Peyer's patch (tissue), 4 donors: ENCODE data around the gene SIGLEC5.

Experiments used
- POLR2A ChIP-seq, 2 donors: fragments of 450-650 bp; IDR thresholded peaks; one replicate each; pipeline ENCODE4 v1.5.1; 2017; ENCODE audit warnings: antibody characterized with exemption in 2 of 2, mild to moderate bottlenecking in 2 of 2, moderate library complexity in 2 of 2
- TF ChIP-seq, protein P1 (sequence below), 6 experiments: fragments of 450-650 bp in 4 of 6; fragments of 200-600 bp in 2 of 6; sonication (generic) in 1 of 6; IDR thresholded peaks; one replicate each; pipeline ENCODE4 v1.5.1; 2017 to 2019; ENCODE audit warnings: antibody characterized with exemption in 6 of 6, mild to moderate bottlenecking in 3 of 6, moderate library complexity in 1 of 6

DNA sequence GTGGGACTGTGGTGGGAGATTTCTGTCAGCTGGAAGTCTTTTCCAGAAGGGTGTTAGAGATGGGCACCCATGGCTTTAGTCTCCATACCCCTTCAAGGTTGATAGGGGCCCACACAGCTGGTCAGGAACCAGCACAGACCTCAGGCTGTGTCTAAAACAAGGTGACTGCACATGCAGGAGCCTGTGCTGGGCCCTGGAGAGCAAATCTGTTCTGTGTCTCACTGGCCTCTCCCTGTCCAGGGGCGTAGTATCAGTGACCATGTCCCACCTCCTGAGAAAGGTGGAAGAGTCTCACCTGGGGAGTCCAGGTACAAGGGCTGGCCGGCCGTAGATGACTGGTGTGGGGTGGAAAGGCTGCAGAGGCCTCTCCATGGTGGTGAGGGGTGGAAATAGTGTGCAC is 39.8 kb downstream of the SIGLEC5 start:
- TF ChIP-seq, protein P1, sequence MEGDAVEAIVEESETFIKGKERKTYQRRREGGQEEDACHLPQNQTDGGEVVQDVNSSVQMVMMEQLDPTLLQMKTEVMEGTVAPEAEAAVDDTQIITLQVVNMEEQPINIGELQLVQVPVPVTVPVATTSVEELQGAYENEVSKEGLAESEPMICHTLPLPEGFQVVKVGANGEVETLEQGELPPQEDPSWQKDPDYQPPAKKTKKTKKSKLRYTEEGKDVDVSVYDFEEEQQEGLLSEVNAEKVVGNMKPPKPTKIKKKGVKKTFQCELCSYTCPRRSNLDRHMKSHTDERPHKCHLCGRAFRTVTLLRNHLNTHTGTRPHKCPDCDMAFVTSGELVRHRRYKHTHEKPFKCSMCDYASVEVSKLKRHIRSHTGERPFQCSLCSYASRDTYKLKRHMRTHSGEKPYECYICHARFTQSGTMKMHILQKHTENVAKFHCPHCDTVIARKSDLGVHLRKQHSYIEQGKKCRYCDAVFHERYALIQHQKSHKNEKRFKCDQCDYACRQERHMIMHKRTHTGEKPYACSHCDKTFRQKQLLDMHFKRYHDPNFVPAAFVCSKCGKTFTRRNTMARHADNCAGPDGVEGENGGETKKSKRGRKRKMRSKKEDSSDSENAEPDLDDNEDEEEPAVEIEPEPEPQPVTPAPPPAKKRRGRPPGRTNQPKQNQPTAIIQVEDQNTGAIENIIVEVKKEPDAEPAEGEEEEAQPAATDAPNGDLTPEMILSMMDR (IDR thresholded peaks at IDR 0.05), result no peak
- no peak for TF ChIP-seq POLR2A (IDR thresholded peaks at IDR 0.05)
